CD4-positive, alpha-beta T cell treated with Interleukin-2 at 100 ng/mL for 4 hours (primary cell): Measurements from ENCODE around the gene CNTLN.
"Not testable (repeated sequence)": the region's sequence is repeated elsewhere in the genome, so short reads cannot be mapped to it uniquely, and the experiment has no call there.

ENCODE experiments used
- DNase-seq: peaks from one replicate; pipeline ENCODE4 v3.0.0-alpha.2; 2020; ENCODE audit warnings: low spot score

CNTLN gene

GRCh38 chr9:17318821-17319320, 184.0 kb downstream of the CNTLN start:
- DNase-seq = no peak

GRCh38 chr9:17319864-17320263, 185.0 kb downstream of the CNTLN start:
- no peak for DNase-seq

- DNase-seq = no peak
Observed at GRCh38 chr9:17322882-17323864, 188.3 kb downstream of the CNTLN start.

GRCh38 chr9:17328331-17328730, 193.5 kb downstream of the CNTLN start:
- DNase-seq = no peak

- no peak for DNase-seq
Observed at GRCh38 chr9:17330097-17330496, 195.3 kb downstream of the CNTLN start.

GRCh38 chr9:17332115-17332514, 197.3 kb downstream of the CNTLN start:
- DNase-seq = no peak

GRCh38 chr9:17339156-17339555, 204.3 kb downstream of the CNTLN start:
- no peak for DNase-seq

GRCh38 chr9:17342696-17343095, 207.9 kb downstream of the CNTLN start:
- no peak for DNase-seq

GRCh38 chr9:17349831-17350230, 215.0 kb downstream of the CNTLN start:
- no peak for DNase-seq

- DNase-seq = not testable (repeated sequence)
Observed at GRCh38 chr9:17354006-17354405, 219.2 kb downstream of the CNTLN start.

GRCh38 chr9:17361378-17361777, 226.5 kb downstream of the CNTLN start:
- no peak for DNase-seq

- no peak for DNase-seq
Observed at GRCh38 chr9:17367035-17367434, 232.2 kb downstream of the CNTLN start.

GRCh38 chr9:17380126-17380861, 245.5 kb downstream of the CNTLN start:
- DNase-seq = no peak

- no peak for DNase-seq
Observed at GRCh38 chr9:17387565-17387964, 252.7 kb downstream of the CNTLN start.

- DNase-seq = no peak
Observed at GRCh38 chr9:17389026-17389425, 254.2 kb downstream of the CNTLN start.

- DNase-seq = no peak
Observed at GRCh38 chr9:17394881-17395510, 260.2 kb downstream of the CNTLN start.

GRCh38 chr9:17397166-17397728, 262.4 kb downstream of the CNTLN start:
- not testable (repeated sequence) for DNase-seq

- no peak for DNase-seq
Observed at GRCh38 chr9:17398350-17398749, 263.5 kb downstream of the CNTLN start.

GRCh38 chr9:17401858-17402257, 267.0 kb downstream of the CNTLN start:
- no peak for DNase-seq

- DNase-seq = no peak
Observed at GRCh38 chr9:17402309-17402708, 267.5 kb downstream of the CNTLN start.

GRCh38 chr9:17403539-17403938, 268.7 kb downstream of the CNTLN start:
- DNase-seq = no peak

- no peak for DNase-seq
Observed at GRCh38 chr9:17414986-17415385, 280.1 kb downstream of the CNTLN start.
